Activated effector memory CD4-positive, alpha-beta T cell treated with Interleukin-2 at 50 U/mL for 16 hours (primary cell): ENCODE results near the gene ANAPC5.
"Not testable (repeated sequence)": the region's sequence is repeated elsewhere in the genome, so short reads cannot be mapped to it uniquely, and the experiment has no call there.

Experiments
- DNase-seq: peaks from one replicate; pipeline ENCODE4 v3.0.0-alpha.2; 2020

ANAPC5 gene

DNA sequence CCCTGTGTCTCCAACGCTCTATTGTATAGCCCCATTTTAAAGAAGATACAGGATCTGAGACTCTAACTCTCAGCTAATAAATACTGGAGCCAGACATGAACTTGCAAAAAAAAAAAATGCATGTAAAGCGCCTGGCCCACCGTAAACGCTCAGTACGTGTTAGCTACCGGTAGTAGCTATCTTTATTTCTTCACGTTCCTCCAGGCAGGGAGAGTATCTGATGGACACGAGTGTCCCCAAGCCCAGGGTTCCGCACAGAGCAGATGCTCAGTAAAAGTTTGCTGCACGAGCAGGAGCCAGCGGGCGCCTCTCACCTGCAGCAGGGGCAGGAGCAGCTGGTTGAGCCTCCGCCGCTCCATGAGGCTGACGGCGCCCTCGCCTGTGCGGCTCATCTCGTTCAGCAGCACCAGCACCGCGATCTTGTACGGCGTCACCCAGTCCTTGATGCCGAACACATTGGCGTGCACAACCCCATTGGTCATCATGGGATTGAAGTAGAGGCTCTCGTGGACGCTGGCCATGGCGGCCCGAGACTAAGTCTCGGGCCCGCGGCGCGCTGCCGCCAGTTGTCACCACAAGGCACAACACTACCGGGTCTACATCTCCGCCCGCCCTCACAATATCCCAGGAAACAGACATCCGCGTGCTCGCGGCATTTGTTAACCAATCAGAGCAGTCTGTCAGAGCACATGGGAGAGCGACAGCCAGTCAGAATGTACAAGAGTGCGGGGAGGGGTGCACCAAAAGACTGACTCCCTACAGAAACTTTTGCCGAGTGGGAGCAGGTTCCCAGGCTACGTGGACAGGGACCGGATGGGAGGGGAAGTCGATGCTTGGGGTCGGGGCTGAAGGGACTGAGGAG, at the start of gene ANAPC5:
TSS of gene ANAPC5 (minus strand) at position 592 of the 862 bp plus-strand sequence. CDS start at position 521, 71 bp downstream.
- DNase-seq, result peak; percentile 88

GRCh38 chr12:121400332-121401139, 48.3 kb upstream of the ANAPC5 start:
- DNase-seq, result peak; percentile 50

DNA sequence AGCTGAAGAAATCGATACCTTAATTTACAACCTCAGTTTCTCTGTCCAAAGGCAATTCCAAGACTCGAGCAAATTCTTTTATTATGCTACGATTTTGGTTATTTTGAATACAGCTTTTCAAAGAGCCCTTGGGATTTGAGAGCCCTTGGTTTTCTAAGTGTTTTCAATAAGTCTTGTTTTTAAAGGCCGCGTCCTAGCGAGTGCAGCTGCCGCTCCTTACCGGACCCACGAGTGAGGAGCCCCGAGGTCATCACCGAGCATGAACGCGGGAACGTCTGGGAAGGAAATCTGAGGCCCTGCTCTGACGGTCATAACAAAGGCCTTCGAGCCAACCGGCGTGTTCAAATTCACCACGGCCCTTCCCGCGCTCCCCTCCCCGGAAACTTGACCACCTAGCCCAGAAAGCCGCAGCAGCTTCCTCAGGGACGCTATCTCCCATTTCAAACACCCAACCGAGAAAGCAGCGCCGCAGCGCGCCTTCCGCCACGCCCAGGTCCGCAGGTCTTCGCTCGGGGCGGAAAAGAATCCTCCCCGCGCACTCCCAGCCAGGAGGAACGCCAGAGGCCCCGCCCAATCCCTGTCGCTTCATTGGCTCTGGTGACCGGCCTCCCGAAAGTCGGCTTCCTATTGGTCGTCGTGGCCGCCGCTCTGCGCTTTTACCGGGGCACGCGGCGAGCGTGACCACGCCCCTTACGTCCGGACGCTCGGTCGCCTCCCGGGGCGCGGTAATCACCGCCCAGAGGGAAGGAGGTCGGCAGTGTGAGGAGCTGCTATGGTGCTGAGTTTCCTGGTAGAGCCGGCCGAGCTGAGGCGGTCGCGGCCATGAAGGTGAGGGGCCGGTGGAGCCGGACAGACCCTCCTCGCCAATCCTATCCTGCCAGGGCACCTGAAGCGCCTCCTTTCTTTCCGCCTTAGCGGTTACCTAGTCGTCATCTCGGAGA, 47.5 kb upstream of the ANAPC5 start, which contains the start of gene RNF34:
TSS of gene RNF34 (plus strand) at position 728 of the 941 bp plus-strand sequence. CDS start at position 823, 95 bp downstream.
- DNase-seq, result peak; percentile 97

DNA sequence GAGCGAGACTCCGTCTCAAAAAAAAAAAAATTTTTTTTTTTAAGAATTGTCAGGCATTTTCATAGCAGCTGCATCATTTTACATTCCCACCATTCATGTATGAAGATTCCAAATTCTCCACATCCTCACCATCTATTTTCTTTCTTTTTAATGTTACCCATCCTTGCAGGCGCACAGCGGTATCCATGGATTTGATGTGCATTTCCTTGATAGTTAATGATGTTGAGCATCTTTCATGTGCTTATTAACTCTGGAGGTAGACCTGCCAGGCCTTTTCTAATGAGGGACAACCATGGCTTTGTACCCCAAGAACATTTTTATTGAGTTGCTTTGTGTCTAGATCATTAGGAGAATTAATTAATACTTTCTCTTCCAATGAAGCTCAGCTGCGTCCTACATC, 46.1 kb upstream of the ANAPC5 start:
- no peak for DNase-seq

- DNase-seq, result no peak
These were observed 45.3 kb upstream of the ANAPC5 start for GRCh38 chr12:121397521-121397920.

DNA sequence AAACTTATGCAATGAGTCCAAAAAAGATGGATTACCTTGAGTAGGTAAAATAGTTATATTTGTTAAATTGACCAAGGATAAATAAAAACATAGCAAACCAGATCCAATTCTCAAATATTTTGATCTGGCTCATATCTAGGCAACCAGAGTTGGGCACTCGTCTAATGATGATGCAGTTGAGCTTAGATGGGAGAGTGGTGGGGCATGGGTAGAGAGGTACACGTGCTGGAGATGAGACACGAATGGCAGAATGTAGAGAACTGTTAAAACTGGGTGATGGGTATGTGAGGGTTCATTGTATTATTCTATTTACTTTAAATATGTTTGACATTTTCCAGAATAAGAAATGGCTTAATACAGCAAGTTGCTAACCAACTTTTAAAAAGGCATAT, 40.1 kb upstream of the ANAPC5 start:
- no peak for DNase-seq

- DNase-seq, result no peak
These were observed 39.6 kb upstream of the ANAPC5 start for GRCh38 chr12:121391619-121392324.

- no peak for DNase-seq
These were observed 38.6 kb upstream of the ANAPC5 start for GRCh38 chr12:121390856-121391255.

- DNase-seq, result no peak
These were observed 36.3 kb upstream of the ANAPC5 start for GRCh38 chr12:121388421-121388981.

DNA sequence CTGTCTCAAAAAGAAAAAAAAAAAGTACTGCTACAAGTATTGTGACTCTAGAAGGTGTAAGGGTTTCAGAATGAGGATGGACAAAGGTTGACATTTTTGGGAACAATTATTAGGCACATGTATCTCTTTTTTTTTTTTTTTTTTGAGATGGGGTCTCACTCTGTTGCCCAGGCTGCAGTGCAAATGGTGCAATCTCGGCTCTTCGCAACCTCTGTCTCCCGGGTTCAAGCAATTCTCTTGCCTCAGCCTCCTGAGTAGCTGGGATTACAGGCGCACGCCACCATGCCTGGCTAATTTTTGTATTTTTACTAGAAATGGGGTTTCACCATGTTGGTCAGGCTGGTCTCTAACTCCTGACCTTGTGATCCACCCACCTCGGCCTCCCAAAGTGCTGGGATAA, 32.7 kb upstream of the ANAPC5 start:
- not testable (repeated sequence) for DNase-seq

DNA sequence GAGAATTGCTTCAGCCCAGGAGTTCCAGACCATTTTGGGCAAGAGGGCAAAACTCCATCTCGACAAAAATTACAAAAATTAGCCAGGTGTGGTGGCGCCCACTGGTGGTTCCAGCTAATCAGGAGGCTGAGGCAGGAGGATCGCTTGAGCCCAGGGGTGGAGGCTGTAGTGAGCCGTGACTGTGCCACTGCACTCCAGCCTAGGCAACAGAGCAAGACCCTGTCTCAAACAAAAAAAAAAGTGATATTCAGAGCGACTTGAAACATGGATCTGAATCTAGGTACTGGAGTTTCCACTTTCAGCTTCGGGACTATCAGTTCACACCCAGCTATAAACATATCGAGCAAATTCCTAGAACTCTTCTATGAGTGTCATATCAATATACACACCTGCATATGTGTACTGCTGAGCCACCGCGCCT, 31.4 kb upstream of the ANAPC5 start:
- DNase-seq, result no peak

DNA sequence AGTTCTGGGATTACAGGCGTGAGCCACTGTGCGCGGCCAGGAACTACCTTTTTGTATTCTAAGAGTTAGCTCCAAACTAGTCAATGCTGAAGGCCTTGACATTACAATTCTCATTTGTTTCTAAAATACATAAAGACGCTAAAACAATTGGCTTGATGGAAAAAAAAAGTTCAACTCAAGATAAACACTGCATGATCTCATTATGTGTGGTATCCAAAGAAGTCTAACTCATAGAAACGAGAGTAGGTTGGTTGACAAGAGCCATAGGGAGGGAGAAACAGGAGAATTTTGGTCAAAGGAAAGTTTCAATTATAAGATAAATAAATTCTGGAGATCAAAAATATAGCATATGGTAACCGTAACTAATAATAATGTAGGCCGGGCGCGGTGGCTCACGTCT, 27.7 kb upstream of the ANAPC5 start:
- DNase-seq, result no peak

GRCh38 chr12:121378736-121379135, 26.5 kb upstream of the ANAPC5 start:
- DNase-seq, result no peak

DNA sequence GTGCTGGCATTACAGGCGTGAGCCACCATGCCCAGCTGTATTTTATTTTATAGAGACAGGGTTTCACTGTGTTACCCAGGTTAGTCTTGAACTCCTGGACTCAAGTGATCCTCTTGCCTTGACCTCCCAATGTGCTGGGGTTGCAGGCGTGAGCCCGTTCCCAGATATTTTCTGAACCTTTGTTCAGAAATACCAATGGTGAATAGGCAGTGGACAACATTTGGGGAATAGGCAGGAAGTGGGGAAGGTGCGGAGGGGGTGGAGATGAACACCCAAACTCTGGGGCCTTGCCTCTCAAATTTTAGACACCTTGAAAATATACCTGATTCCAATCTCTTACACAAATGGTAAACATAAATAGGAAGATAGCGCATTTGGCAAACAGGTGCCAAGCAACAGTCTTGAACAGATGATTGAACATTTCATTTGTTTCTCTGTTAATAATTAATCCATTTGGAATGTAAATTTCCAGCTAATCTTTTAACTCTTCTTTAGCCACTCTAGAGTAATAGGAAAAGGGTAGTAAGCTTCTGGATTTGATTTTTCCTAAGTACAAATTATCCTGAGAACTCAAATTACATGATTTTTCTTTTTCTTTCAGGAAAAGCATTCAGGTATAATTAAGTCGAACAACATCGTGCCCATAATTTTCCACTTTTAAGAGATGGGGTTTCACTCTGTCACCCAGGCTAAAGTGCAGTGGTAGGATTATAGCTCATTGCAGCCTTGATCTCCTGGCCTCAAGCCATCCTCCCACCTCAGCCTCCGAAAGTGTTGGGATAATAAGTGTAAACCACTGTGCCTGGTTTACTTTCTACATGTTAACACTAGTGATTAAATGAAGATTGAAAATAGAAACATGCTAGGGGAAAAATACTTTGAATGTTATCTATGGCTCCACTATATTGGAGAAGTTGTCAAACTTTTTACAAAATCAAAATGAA, 24.8 kb upstream of the ANAPC5 start:
- DNase-seq, result no peak

DNA sequence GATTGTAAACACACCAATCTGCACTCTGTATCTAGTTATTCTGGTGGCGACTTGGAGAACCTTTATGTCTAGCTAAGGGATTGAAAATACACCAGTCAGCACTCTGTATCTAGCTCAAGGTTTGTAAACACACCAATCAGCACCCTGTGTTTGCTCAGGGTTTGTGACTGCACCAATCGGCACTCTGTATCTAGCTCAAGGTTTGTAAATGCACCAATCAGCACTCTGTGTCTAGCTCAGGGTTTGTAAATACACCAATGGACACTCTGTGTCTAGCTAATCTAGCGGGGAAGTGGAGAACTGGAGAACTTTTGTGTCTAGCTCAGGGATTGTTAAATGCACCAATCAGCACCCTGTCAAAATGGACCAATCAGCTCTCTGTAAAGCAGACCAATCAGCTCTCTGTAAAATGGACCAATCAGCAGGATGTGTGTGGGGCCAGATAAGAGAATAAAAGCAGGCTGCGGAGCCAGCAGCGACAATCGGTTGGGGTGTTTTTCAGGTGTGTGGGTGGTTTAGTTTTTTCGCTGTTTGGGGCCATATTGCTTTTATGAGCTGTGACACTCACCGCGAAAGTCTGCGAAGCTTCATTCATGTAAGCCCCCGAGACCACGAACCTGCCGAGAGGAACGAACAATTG, 22.9 kb upstream of the ANAPC5 start:
- DNase-seq, result not testable (repeated sequence)

DNA sequence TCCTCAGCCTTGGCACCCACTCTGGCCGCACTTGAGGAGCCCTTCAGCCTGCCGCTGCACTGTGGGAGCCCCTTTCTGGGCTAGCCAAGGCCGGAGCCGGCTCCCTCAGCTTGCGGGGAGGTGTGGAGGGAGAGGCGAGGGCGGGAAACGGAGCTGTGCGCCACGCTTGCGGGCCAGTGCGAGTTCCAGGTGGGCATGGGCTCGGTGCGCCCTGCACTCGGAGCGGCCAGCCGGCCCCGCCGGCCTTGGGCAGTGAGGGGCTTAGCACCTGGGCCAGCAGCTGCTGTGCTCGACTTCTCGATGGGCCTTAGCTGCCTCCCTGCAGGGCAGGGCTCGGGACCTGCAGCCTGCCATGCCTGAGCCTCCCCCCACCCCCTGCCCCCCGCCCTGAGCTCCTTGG, 22.1 kb upstream of the ANAPC5 start:
- not testable (repeated sequence) for DNase-seq

- no peak for DNase-seq
These were observed 21.5 kb upstream of the ANAPC5 start for GRCh38 chr12:121373755-121374154.

DNA sequence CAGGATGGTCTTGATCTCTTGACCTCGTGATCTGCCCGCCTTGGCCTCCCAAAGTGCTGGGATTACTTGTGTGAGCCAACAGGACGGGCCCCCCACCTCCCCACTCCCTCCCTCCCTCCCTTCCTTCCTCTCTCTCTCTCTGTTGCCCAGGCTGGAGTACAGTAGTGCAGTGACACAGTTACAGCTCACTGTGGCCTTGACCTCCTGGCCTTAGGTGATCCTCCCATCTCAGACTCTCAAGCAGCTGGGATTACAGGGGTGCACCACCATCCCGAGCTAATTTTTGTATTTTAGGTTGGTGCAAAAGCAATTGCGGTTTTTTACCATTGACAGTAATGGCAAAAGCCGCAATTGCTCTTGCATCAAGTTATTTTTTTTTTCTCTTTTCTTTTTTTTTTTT, 19.2 kb upstream of the ANAPC5 start:
- DNase-seq, result no peak

GRCh38 chr12:121366063-121366459, 13.8 kb upstream of the ANAPC5 start:
- DNase-seq, result no peak
